SH-SY5Y (cell line): Measurements from ENCODE around the gene TSPEAR.

ENCODE experiments used
- GATA2 ChIP-seq: IDR thresholded peaks from 2 replicates; pipeline ENCODE4 v1.6.1; 2011; ENCODE audit warnings: mild to moderate bottlenecking, low read depth, low read length
- GATA3 ChIP-seq: IDR thresholded peaks from 2 replicates; pipeline ENCODE4 v1.6.1; 2011; ENCODE audit warnings: low read depth, mild to moderate bottlenecking, low read length, moderate library complexity

DNA sequence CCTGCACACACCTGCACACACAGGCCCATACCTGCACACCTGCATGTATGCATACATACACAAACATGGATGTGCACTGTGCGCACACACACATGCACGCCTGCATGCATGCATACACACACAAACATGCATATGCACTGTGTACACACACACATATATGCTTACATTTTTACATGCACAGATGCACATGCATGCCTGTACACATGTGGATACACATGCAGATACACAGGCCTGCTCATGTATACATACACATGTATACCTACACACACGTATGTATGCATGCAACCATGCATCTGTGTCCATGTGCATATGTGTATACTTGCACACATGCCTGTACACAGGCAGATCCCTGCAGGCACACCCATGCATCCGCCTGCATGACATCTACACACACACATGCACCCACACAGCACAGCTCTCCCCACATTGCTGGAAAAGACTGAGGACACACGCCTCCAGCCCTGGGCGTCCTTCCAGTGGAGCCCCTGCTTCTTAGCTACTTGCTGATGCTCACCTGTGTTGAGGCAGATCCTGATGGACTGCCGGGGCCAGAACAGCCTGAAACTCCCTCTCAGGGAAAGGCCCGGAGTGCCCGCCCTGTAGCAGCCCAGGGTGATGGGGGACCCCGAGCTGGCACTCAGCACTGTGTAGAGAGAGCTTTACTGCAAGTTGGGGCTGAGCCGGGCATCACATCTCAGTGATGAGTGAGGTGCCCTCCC, 200.0 kb downstream of the TSPEAR start:
- no peak for TF ChIP-seq GATA3
- no peak for TF ChIP-seq GATA2
